CD14-positive monocyte (primary cell): ENCODE data around the gene FKBP2. TPM values are rescaled to one million over a fixed set of nuclear protein-coding genes. Genes with fewer than 3 reads are reported as not detected.
A peak's percentile ranks its signal among the peaks of the same experiment; 100 is the strongest.

Experiments
- DNase-seq, 3 donors: peaks; one replicate each; pipeline ENCODE4 v3.0.0-alpha.2; 2011 to 2022
- H2AFZ ChIP-seq: 2 replicates; pipeline ENCODE4 v1.6.0; 2012; ENCODE audit warnings: mild to moderate bottlenecking, low read depth, low read length, inconsistent platforms; ENCODE audit not compliant: insufficient read depth, poor library complexity, severe bottlenecking
- H3K27ac ChIP-seq, 2 donors: 1 replicate in 1 of 2; 2 replicates in 1 of 2; pipeline ENCODE4 v1.5.1; 2012 to 2013; ENCODE audit warnings: low read length in 2 of 2, control low read depth in 1 of 2, inconsistent platforms in 1 of 2, low read depth in 1 of 2, mild to moderate bottlenecking in 1 of 2
- H3K27me3 ChIP-seq, 2 donors: one replicate each; pipeline versions ENCODE4 v1.6.0 to v1.6.1; 2011 to 2013; ENCODE audit warnings: low read length in 2 of 2; ENCODE audit not compliant: control insufficient read depth in 2 of 2, insufficient read depth in 2 of 2
- H3K36me3 ChIP-seq, 2 donors: replicated peaks in 1 of 2; 1 replicate in 1 of 2; 2 replicates in 1 of 2; pipeline versions ENCODE4 v1.5.1 to v1.6.1; 2012 to 2013; ENCODE audit warnings: low read length in 2 of 2, control low read depth in 1 of 2, inconsistent platforms in 1 of 2, mild to moderate bottlenecking in 1 of 2; ENCODE audit not compliant: insufficient read depth in 2 of 2, control insufficient read depth in 1 of 2
- H3K4me1 ChIP-seq, 2 donors: 1 replicate in 1 of 2; 2 replicates in 1 of 2; pipeline versions ENCODE4 v1.5.1 to v1.6.1; 2012 to 2013; ENCODE audit warnings: low read length in 2 of 2, control low read depth in 1 of 2, inconsistent platforms in 1 of 2, mild to moderate bottlenecking in 1 of 2, moderate library complexity in 1 of 2; ENCODE audit not compliant: insufficient read depth in 2 of 2, control insufficient read depth in 1 of 2
- H3K4me2 ChIP-seq: replicated peaks from 2 replicates; pipeline ENCODE3; 2012; ENCODE audit warnings: low read length, moderate library complexity, mild to moderate bottlenecking; ENCODE audit not compliant: poor library complexity, severe bottlenecking; ENCODE audit errors: extremely low read depth
- H3K4me3 ChIP-seq, 3 experiments: fragments of 200-600 bp in 1 of 3; sonication (generic) in 1 of 3; replicated peaks in 1 of 3; 1 replicate in 2 of 3; 2 replicates in 1 of 3; pipeline ENCODE4 v1.5.1; 2011 to 2013; ENCODE audit warnings: low read length in 3 of 3, mild to moderate bottlenecking in 3 of 3, control low read depth in 2 of 3, low read depth in 2 of 3, inconsistent platforms in 1 of 3, moderate library complexity in 1 of 3
- H3K79me2 ChIP-seq: 2 replicates; pipeline ENCODE4 v1.6.0; 2012; ENCODE audit warnings: mild to moderate bottlenecking, control low read depth, inconsistent platforms, low read length, moderate library complexity; ENCODE audit not compliant: insufficient read depth
- H3K9ac ChIP-seq: 2 replicates; pipeline ENCODE4 v1.6.0; 2017; ENCODE audit warnings: low read length, mild to moderate bottlenecking; ENCODE audit not compliant: insufficient read depth, poor library complexity, severe bottlenecking
- H3K9me3 ChIP-seq, 2 donors: replicated peaks in 1 of 2; 1 replicate in 1 of 2; 2 replicates in 1 of 2; pipeline versions ENCODE4 v1.5.1 to v1.6.1; 2012 to 2013; ENCODE audit warnings: low read length in 2 of 2, control low read depth in 1 of 2; ENCODE audit not compliant: control insufficient read depth in 1 of 2, insufficient read depth in 1 of 2
- H4K20me1 ChIP-seq: 2 replicates; pipeline ENCODE4 v1.6.0; 2012; ENCODE audit warnings: mild to moderate bottlenecking, low read length, control low read depth, moderate library complexity; ENCODE audit not compliant: insufficient read depth
- H3K27ac Mint-ChIP-seq, 7 donors: one replicate each; pipeline ENCODE4 v1.8.0; 2020; ENCODE audit warnings: mild to moderate bottlenecking in 7 of 7, mixed read lengths in 7 of 7, moderate library complexity in 6 of 7, inconsistent platforms in 2 of 7
- H3K27me3 Mint-ChIP-seq, 3 donors: one replicate each; pipeline ENCODE4 v1.8.0; 2021 to 2022; ENCODE audit warnings: low read depth in 3 of 3, mild to moderate bottlenecking in 3 of 3, mixed read lengths in 3 of 3, moderate library complexity in 3 of 3, inconsistent platforms in 1 of 3
- H3K36me3 Mint-ChIP-seq, 2 donors: one replicate each; pipeline ENCODE4 v1.8.0; 2020; ENCODE audit warnings: mixed read lengths in 2 of 2, inconsistent platforms in 1 of 2, mild to moderate bottlenecking in 1 of 2
- H3K4me1 Mint-ChIP-seq: one replicate; pipeline ENCODE4 v1.8.0; 2020; ENCODE audit warnings: mild to moderate bottlenecking, mixed read lengths
- H3K4me3 Mint-ChIP-seq, 2 donors: one replicate each; pipeline ENCODE4 v1.8.0; 2020; ENCODE audit warnings: mild to moderate bottlenecking in 2 of 2, mixed read lengths in 2 of 2, moderate library complexity in 1 of 2
- H3K9me3 Mint-ChIP-seq, 7 donors: one replicate each; pipeline ENCODE4 v1.8.0; 2020 to 2022; ENCODE audit warnings: mixed read lengths in 7 of 7, mild to moderate bottlenecking in 6 of 7, moderate library complexity in 6 of 7, inconsistent platforms in 2 of 7
- CTCF ChIP-seq: fragments of 200-600 bp; IDR thresholded peaks from one replicate; pipeline ENCODE4 v1.8.0; 2022; ENCODE audit warnings: antibody characterized with exemption, mild to moderate bottlenecking
- WGBS: methylation state at CpG from one replicate; pipeline ENCODE4 v1.1.5; 2013; ENCODE audit warnings: missing lambda C conversion rate; ENCODE audit not compliant: insufficient coverage; 5-methylcytosine and 5-hydroxymethylcytosine counted together
- intact Hi-C, 2 donors: fragments of 100-400 bp; cut with micrococcal nuclease; formaldehyde crosslinking; loops; one replicate each; pipeline versions ENCODE4 v1.15.0 to v1.15.1; 2023
- polyA plus RNA-seq, 3 donors: library from polyadenylated mRNA; depleted of rRNA in 1 of 3; unstranded in 2 of 3; stranded (reverse) in 1 of 3; fragments of 300-500 nt in 2 of 3; fragments of >200 nt in 1 of 3; fragmentation: Illumina TruSeq in 2 of 3; gene quantifications; 1 replicate in 2 of 3; 2 replicates in 1 of 3; pipeline ENCODE4 v1.2.3, GENCODE V29; 2012 to 2021

The FKBP2 gene
- polyA plus RNA-seq, 3 donors = 38.9 to 80.7 (median 71.1) TPM

DNA sequence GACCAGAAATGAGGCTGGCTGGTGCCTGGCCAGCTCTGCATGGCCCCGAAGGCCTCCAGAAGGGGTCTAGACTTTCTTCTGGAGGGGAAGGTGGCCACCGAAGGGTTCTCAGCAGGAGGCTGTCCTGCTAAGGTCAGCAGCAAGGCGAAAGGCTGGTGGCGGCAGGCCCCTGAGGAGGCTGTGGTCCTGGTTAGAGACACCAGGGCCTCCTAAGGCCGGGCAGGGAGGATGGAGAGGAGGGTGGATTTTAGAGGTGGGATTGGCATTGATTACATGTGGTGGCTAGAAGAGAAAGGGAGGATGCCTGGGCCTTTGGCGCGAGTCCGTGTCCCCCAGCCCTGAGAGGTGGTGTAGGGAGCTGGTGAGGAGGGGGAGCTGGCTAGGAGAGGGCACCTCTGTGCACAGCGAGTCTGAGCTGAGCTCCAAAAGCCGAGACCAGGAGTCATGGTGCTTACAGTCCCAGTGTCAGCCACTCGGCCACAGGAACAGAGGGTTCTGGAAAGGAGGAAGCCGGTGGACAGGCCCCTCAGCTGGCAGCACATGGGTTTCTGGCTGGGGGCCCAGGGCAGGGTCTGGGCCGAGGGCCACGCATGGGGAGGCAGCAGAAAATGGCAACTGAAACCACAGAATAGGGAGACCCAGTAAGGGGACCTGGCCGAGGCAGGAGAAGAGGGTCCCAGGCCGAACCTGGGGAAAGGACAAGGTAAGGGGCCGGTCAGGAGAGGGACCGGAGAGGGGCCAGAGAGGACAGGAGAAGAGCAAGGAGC is 31.9 kb upstream of the FKBP2 start:
- no peaks in the 10 kb centered on the region for H3K9me3 ChIP-seq
- peaks cover 55% of the 10 kb centered on the region in 2 donors for H3K36me3 ChIP-seq
- WGBS = 72% methylated on average over 18 of the region's 18 CpGs
- peaks cover 68% of the 10 kb centered on the region for H4K20me1 ChIP-seq
- no peaks in the 10 kb centered on the region for H3K27me3 ChIP-seq
- Mint-ChIP-seq H3K9me3 (peaks cover 0 to 1% (median 0%) of the 10 kb centered on the region in 7 donors), H3K4me3 (peak overlapping the region; percentile 42 to 98), H3K4me1 (peaks cover 48% of the 10 kb centered on the region), H3K27me3 (peaks cover 0 to 2% (median 0%) of the 10 kb centered on the region in 3 donors), H3K27ac (peak overlapping the region; percentile 88 to 99 (median 98)), H3K36me3 (peaks cover 52 to 59% of the 10 kb centered on the region in 2 donors)
- H3K4me1 ChIP-seq = peaks cover 43 to 53% of the 10 kb centered on the region in 2 donors
- intact Hi-C loops = loop anchor here (5.0 kb wide), 1 partner anchor 33 kb away; the partner anchor contains the start of gene FKBP2 (in 2 of the 2)
- peak in 1 of 3 donors; percentile 9 for DNase-seq
- H3K27ac ChIP-seq = peak overlapping the region; percentile 98 to 99
- TF ChIP-seq CTCF = no peak
- H3K9ac ChIP-seq = peak overlapping the region; percentile 97
- peak overlapping the region; percentile 94 for H3K4me2 ChIP-seq
- no peak overlapping the region for H2AFZ ChIP-seq
- H3K79me2 ChIP-seq = peaks cover 70% of the 10 kb centered on the region
- H3K4me3 ChIP-seq = peak overlapping the region in 1 of 3 experiments; percentile 98

DNA sequence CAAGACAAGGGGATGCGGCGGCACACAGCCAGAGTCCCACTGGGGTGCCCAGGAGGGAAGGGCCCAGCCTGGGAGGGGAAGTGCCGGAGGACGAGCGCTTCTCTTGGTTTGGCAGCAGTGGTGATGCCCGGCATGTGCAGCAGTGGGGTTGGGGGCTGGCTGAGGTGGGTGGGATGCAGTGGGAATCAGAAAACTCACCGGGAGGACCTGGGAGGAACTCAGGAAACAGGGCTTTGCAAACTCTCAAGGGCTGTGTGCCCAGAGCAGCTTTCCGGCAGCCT is 31.4 kb upstream of the FKBP2 start:
- intact Hi-C loops = loop anchor here (5.0 kb wide), 1 partner anchor 33 kb away; the partner anchor contains the start of gene FKBP2 (in 2 of the 2)
- Histone ChIP-seq H3K79me2 (peaks cover 72% of the 10 kb centered on the region), H3K9ac (no peak overlapping the region), H3K4me1 (peaks cover 39 to 48% of the 10 kb centered on the region in 2 donors), H3K27ac (peak overlapping the region; percentile 98 to 99), H3K9me3 (no peaks in the 10 kb centered on the region), H3K27me3 (no peaks in the 10 kb centered on the region), H3K36me3 (peaks cover 53 to 57% of the 10 kb centered on the region in 2 donors), H3K4me2 (no peak overlapping the region), H2AFZ (no peak overlapping the region), H3K4me3 (peak overlapping the region in 1 of 3 experiments; percentile 98), H4K20me1 (peaks cover 73% of the 10 kb centered on the region)
- 82% methylated on average over 5 of the region's 8 CpGs for WGBS
- Mint-ChIP-seq H3K27me3 (peaks cover 0 to 2% (median 0%) of the 10 kb centered on the region in 3 donors), H3K27ac (peak overlapping the region; percentile 13 to 99 (median 98)), H3K36me3 (peaks cover 51 to 59% of the 10 kb centered on the region in 2 donors), H3K4me1 (peaks cover 43% of the 10 kb centered on the region), H3K9me3 (peaks cover 0 to 1% (median 0%) of the 10 kb centered on the region in 7 donors), H3K4me3 (peak overlapping the region in 1 of 2 donors; percentile 98)
- no peak for TF ChIP-seq CTCF
- DNase-seq = no peak
